Upper lobe of left lung (tissue), 4 donors: ENCODE results near the gene KAT6B.

Source experiments
- POLR2A ChIP-seq, 4 donors: fragments of 450-650 bp; IDR thresholded peaks; one replicate each; pipeline ENCODE4 v1.5.1; 2016 to 2017; ENCODE audit warnings: antibody characterized with exemption in 4 of 4, mild to moderate bottlenecking in 2 of 4
- TF ChIP-seq, protein P1 (sequence below), 6 experiments: fragments of 450-650 bp in 4 of 6; fragments of 200-600 bp in 2 of 6; sonication (generic) in 2 of 6; IDR thresholded peaks; one replicate each; pipeline ENCODE4 v1.5.1; 2016 to 2019; ENCODE audit warnings: antibody characterized with exemption in 6 of 6

DNA sequence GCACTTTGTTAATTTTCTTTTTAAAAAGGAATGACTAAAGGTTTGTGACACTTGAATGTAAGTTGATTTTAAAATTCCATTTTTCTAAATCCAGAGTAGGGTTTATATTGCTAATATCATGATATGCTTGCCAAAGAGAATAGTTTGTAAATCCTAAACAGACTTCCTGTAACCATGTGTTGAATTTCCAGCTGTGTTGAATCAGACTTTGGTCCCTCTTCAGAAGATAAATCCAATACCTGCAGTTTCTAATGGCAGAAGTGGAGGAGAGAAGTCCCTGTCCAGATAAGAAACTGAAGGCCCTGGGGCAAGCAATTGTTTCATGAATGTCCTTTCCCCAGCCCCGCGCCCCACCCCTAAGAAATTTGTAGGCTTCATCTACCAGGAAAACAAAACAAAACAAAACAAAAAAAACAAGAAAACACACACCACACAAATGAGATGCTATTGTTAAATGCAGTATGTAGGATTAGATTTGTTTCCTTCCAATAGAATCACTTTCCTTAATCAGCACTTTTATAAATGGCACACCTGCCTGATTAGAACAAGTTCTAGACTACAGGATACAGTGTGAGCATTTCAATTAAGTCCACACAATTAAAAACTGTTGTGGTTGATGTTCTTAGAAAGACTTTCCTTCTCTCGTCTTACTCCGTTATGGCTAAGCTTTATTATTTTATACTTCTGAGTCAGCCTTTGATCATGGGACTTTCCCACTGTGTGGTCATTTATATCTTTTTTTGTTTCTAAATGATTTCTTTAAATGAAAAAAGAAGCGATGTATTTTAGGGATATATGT, 122.8 kb downstream of the KAT6B start:
- no peak for TF ChIP-seq POLR2A (IDR thresholded peaks at IDR 0.05)
- TF ChIP-seq, protein P1, sequence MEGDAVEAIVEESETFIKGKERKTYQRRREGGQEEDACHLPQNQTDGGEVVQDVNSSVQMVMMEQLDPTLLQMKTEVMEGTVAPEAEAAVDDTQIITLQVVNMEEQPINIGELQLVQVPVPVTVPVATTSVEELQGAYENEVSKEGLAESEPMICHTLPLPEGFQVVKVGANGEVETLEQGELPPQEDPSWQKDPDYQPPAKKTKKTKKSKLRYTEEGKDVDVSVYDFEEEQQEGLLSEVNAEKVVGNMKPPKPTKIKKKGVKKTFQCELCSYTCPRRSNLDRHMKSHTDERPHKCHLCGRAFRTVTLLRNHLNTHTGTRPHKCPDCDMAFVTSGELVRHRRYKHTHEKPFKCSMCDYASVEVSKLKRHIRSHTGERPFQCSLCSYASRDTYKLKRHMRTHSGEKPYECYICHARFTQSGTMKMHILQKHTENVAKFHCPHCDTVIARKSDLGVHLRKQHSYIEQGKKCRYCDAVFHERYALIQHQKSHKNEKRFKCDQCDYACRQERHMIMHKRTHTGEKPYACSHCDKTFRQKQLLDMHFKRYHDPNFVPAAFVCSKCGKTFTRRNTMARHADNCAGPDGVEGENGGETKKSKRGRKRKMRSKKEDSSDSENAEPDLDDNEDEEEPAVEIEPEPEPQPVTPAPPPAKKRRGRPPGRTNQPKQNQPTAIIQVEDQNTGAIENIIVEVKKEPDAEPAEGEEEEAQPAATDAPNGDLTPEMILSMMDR (IDR thresholded peaks at IDR 0.05): no peak
